HepG2 (cell line): ENCODE results near the gene ANAPC5.

ENCODE experiments used
- EZH2 ChIP-seq: conservative IDR thresholded peaks from 2 replicates; pipeline ENCODE4 v1.6.1; 2012; ENCODE audit warnings: mild to moderate bottlenecking, low read depth, low read length, moderate library complexity
- RARA ChIP-seq: IDR thresholded peaks from 2 replicates; pipeline ENCODE4 v1.6.1; 2016; ENCODE audit warnings: missing genetic modification reagents, missing compliant biosample characterization

GRCh38 chr12:121330195-121330594 is 22.0 kb downstream of the ANAPC5 start:
- TF ChIP-seq RARA (CRISPR knock-in tag): no peak
- TF ChIP-seq EZH2: no peak
